Cardiac septum (tissue), 1 donor: ENCODE data around the gene PTPN14. TPM values are rescaled to one million over a fixed set of nuclear protein-coding genes. Genes with fewer than 3 reads are reported as not detected.

Experiments
- DNase-seq: peaks from one replicate; pipeline ENCODE4 v3.0.0-alpha.2; 2020; ENCODE audit warnings: low spot score
- intact Hi-C: fragments of 100-400 bp; cut with DNase I; formaldehyde crosslinking; loops from one replicate; pipeline ENCODE4 v1.14.0; 2022
- total RNA-seq: library from RNA; stranded (reverse); fragmentation: NEBNext Ultra II Directional; extraction: Animal tissue kit (Norgen Biotek cat#: 25700); gene quantifications from one replicate; pipeline ENCODE4 v1.2.1, GENCODE V29; 2021
- donor health status: DM: no; HTN: no; CAD: no.

PTPN14 gene
- total RNA-seq, 1 donor from 2014 or later: 67.7 TPM

DNA sequence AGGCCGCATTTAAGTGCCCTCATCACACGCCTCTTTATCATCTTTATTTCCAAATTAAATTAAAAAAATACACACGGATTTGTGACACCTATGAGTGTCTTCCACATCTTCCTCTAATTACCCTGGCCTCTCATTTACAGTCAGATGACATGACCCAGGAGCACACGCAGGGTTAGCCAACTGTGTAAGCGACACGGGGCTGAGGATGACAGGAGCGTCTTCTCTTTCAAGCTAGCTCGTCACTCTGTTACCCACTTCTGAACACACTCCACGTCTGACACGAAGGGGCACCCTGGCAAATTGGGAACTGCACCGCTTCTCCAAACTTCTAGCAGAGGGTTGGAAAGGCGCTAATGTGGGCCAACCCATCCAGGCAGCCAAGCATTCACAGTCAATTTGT lies 158.3 kb downstream of the PTPN14 start:
- no peak for DNase-seq
- intact Hi-C loops: no loop called here

DNA sequence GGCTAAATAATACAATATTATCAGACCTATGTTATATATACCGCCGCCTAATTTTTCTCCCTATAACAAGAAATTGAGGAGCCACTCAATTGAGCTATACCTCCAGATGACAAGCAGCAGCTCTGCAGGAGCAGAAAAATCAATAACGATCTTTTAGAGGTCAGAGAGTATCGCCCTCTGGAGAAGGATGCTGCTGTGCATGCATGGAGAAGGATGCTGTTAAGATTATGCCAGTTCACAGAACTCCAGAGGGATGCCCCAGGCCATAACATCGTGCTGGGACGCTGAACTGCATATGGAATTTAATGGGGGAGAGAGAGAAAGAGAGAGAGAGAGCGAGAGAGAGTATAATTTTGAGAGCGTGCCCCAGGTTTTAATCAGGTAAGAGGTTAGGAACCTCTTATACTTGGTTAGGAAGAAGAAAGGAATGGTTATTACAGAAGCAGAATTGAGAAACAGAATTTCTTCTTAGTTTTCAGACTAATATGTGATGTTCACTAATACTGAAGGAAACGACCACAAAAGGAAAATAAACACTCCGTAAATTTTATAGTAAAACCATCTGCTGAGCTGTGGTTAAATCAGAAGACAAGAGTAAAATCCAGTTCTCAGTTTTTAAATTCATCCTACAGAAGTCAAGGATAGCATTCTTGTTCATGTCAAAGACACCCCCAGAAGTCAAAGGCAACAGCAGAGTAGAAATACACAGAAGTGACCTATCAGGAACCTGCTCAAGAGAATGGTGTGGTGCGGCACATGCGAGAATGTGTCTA lies 159.3 kb downstream of the PTPN14 start:
- intact Hi-C loops: no loop called here
- no peak for DNase-seq

DNA sequence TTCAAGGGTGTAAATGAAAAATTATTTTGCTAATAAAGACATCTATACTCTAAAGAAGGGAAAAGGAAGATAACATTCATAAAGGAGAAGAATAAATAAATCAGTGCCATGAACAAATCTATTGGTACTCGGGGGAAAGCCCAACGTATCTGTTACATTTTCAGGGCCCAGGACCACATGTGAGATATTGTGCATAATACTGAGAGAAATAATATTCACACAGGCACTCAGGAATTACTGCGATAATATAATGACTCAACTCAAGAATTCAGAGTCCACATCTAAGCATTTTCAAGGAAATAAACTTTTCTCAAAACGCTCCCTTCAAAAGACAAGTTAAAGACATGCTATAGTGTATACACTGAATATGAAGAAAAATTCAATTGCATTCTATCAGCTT lies 161.7 kb downstream of the PTPN14 start:
- no peak for DNase-seq
- intact Hi-C loops: loop anchor here (5.0 kb wide), 1 partner anchor 198 kb away; no protein-coding TSS in a partner anchor

DNA sequence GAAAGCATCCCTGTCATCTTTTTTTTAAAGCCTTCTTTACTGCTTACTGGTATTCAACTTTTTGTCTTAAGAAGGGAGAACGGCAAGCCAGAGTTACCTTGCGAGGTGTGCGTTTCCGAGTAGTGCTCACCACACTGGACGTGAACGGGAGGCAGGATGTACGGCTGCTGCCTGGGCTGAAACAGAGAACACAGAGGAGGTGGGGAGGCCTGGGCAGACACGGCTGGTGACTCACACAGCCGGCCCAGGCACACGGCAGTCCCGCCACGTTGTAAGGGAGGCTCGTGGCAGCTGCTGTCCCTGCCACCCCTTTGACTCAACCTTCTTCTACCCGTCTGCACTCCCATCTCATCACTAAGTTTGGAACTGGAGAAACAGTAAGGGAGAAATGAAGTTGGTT lies 164.7 kb downstream of the PTPN14 start:
- intact Hi-C loops: loop anchor here (5.0 kb wide), 1 partner anchor 201 kb away; no protein-coding TSS in a partner anchor
- no peak for DNase-seq

DNA sequence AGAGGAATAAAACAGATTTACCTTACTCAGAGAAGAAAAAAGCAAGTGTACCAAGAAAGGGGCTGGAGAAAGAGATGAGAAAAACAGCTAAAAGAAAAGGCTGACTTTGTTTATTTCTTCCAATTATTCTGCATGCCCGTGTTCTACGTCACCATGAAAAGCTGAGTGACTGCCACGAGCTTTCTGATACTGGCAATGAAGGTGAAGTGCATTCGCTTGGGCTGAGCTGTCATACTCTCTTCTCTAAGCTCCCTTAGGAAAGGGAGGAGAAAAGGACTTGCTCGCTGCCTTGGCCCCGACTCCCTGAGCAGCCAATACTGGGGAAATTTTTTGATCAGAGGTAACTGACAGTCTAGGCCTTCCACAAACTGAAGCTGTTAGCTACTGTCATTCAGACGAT lies 165.1 kb downstream of the PTPN14 start:
- DNase-seq: no peak
- intact Hi-C loops: loop anchor here (5.0 kb wide), 1 partner anchor 201 kb away; no protein-coding TSS in a partner anchor

DNA sequence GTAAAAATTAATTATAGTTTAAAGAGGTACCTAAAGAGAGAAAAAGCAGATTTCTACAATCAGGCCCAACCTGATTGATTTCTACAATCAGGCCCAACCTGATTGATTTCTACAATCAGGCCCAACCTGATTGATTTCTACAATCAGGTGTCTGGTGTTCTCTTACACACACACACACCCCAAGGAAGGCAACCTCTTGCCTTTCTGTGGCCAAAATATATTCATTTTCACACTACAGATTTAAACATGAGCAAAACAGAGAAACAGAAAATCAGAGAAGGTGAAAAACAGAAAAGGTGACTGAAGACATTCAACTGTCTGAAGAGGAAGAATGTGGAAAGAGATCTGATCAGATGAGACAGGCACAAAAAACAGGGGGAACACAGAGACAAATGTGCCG lies 166.0 kb downstream of the PTPN14 start:
- DNase-seq: no peak
- intact Hi-C loops: loop anchor here (5.0 kb wide), 1 partner anchor 202 kb away; no protein-coding TSS in a partner anchor

DNA sequence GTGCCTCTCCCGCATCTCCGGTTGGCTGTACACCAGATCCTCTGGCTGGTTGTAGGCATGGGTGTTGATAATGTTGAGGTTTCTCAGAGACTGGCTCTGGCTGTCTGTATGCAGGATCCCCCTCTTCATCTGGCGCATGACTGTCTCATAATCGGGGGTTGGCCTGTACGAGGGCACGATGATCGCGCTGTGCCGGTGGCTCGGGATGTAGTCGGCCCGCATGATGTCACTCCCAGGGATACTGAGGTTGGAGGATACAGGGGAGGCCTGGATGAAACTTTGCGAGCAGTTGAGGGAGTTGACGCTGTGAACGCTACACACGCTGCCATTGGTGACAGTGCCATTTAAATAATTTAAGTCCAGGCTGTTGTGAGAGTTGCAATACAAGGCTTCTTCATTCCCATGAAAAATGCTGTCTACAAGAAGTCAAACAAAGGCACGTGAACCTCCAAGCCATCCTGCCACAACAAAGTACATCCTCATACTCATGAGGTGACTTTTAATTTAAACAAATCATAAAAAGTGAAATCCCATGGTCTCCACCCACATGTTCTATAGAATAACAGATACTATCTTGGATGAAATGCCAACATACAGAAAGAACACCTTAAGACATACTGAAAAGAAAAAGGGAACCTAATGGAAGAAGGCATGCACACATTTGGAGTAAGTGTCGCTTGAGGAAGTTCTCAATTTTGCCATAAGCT lies 166.9 kb downstream of the PTPN14 start:
- no peak for DNase-seq
- intact Hi-C loops: loop anchor here (5.0 kb wide), 1 partner anchor 203 kb away; no protein-coding TSS in a partner anchor

DNA sequence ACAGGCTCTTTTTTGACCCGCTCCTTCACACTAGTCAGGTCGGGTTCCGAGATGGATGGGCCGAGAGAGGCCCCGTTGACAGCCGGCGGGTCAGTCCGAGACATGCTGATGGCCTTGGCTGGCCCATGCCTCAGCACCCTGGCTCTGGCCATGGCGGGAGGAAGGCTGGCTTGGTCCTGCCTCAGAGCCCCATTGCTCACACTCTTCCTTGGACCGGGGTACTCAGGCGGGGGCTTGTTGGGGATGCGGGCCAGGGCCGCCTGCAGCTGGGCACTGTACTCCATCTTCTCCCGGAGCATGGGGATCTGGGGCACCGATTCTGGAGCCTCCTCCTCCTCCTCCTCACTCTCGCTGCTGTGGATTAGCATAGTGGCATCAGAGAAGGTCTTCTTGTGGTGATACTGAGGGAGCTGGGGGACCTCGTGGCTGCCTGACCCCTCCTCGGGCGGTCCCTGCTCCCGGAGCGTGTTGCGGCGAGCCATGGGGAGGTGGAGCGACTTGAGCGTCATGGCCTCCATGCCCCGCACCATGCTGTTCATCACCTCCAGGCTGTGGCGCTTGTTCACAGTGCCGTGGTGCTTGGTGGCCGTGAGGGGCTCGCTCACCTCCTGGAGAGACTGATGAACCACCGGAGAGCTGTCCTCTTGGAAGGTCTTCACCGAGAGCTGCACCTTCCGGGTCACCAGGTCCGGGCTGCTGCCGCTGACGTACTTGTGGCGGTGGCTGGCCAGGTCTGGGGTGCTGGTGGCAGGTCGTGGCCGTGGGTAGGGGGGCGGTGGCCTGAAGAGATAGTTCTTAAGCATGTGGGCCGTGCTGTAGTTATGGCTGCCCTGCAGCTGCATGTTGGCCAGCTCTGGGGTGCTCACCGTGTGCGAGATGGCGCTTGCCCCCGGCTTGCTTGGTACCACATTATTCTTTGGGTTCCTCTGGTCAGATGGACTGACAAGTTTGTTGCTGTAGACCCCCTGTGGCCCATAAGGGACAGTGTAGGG lies 167.7 kb downstream of the PTPN14 start:
- intact Hi-C loops: no loop called here
- no peak for DNase-seq

DNA sequence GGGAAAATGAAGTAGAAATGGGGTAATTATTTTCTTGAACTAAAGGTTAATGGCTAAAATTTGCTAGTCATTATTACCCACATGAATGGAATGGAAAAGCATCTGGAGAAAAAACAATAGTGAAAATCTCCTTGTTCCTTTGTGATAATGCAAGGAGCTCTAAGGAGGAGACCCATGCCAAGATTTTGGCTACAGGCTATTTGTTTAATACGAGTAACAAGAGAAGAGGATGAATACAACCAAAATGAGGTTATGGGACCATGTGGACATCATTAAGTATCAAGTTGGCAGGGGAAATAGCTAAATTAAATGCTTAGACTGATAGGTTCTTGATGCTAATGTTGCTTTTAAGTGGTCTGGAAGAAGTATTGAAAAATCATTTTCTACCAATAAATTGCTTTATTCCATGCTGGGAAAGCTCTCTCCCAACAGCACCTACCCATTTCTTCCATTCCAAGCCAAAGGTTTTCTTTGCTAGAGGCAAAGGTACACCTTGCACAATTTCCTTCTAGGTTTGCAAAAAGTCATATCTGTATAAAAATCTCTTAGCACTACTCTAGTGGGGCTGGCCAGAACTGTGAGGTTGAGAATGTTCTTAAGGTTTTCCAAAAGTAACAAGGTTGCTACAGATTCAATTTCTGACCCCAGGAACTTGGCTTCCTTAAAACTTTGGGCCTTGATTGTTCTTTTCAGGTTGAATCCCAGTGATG lies 170.3 kb downstream of the PTPN14 start:
- DNase-seq: no peak
- intact Hi-C loops: no loop called here

DNA sequence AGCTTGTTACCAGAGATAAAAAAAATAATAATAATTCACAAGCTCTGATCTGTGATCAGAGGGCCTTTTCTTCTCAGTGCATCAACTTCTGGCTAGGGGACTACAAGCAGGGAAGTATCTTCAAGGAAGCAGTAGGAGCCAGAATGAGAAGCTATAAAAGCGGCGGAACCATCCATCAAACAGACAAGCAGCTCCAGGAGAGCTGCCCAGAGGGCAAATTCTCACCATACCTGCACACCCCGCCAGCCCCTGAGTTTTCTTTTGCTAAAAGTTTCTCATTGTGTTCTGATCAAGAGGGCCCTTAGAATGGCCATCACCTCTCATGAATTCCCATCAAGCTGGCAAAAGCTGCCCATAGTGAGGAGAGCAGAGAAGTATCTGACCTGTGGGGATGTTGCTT lies 171.0 kb downstream of the PTPN14 start:
- intact Hi-C loops: no loop called here
- no peak for DNase-seq

DNA sequence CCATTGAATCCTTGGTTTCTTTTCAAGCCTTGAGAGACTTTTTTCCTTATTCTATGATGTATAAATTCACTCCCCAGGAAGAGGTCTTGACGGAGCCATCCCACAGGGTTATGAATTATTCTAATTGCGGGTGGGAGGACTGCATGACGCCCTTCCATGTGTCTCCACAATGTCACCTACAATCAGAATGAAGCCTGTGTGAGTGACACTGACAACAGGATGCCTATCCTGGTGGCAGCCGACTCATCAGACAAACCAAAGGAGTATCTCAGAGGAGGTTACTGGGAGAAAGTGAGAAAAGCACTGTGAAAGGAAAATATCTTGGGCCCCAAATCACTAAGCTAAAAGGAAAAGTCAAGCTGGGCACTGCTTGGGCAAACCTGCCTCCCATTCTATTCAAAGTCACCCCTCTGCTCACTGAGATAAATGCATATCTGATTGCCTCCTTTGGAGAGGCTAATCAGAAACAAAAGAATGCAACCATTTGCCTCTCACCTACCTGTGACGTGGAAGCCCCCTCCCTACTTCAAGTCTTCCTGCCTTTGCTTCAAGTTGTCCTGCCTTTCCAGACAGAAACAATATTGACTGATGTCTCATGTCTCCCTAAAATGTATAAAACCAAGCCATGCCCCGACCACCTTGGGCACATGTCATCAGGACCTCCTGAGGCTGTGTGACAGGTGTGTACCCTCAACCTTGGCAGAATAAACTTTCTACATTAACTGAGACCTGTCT lies 172.0 kb downstream of the PTPN14 start:
- no peak for DNase-seq
- intact Hi-C loops: no loop called here

DNA sequence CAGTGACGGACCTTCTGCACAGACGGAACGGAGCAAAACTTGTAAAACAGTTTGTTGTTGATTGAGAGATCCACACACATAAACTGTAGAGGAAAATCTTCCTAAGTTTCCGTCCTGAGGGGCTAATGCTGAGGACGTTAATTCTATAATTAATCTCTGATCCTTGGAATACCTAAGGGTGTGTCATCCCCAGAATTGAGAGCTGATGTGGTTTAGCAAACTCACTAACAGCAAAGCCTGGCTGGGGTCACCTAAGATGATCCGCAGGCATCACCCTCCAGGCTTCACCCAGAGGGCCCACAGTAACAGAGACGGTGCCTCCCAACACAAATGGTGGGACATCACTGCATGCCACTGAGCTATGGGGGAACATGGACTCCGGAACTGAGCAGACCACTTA lies 172.9 kb downstream of the PTPN14 start:
- no peak for DNase-seq
- intact Hi-C loops: no loop called here

DNA sequence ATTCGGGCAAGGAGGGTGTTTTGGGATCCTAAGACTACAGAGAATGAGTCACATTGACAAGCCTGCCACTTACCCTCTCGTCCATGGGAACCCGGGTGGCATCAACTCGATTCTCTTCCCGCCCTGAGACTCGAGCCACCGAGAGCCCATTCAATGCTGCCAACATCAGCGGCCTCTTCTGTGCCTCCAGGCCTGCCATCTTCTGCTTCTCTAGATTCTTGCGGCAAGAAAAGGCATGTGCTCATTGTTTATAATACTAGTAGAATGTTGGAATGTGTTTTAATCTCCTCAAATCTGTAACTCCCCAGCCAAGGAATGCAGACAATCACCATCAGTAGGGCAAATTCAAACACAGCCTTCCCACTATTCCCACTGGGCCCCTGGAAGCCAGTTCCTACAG lies 173.5 kb downstream of the PTPN14 start:
- no peak for DNase-seq
- intact Hi-C loops: no loop called here

DNA sequence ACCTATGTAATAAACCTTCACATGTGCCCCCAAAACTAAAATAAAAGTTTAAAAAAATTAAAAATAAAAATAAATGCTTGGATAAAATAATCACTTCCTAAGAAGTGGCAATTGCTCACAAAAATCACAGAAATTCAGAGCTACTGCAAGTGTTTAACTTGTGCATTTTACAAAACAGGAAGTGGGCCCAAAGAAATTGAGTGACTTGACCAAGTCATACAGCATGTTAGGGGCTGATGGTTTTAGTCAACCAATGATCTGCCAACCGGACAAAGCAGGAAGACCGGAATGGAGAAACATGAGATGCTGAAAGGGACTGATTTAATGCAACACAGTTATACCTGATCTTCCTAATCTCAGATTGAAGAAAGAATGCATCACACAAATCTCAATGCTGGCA lies 173.9 kb downstream of the PTPN14 start:
- intact Hi-C loops: no loop called here
- no peak for DNase-seq

DNA sequence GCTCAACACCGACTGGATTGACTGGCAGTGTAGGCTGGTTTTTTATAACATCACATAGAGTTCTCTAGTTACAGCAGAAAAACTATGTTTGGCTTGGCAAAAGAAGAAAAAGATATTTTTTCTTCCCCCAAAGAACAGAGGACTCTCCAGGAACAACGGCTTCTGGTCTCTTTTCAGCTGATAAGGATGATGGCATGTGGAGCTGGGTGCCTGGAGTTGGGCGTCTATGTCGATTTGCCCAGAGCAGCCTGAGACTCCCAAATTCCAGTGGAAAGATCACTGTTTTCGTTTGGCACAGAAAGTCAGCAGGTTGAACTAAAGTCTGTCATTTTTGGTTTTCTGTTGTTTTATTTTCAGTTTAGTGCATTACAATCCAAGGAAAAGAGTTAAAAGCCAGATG lies 179.3 kb downstream of the PTPN14 start:
- intact Hi-C loops: loop anchor here (5.0 kb wide), 1 partner anchor 40 kb away; no protein-coding TSS in a partner anchor
- no peak for DNase-seq

DNA sequence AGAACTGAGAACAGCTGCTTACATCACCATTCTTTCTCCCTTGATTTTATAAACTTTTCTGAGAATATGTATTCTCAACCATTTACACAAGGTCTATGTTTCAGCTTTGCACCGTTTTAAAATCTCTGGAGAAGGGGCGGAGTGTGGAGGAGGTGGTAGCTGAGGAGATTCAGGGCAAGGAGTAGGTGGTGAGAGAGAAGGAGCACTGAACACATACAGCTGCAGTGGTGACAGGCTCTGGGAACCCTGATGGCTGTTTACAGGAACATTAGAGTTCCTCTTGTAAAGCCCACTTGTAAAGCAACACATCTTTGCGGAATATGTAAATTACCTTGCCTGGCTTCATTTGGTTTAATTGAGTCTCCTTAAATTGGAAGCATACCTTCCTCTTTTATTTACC lies 180.8 kb downstream of the PTPN14 start:
- intact Hi-C loops: loop anchor here (5.0 kb wide), 1 partner anchor 38 kb away; no protein-coding TSS in a partner anchor
- DNase-seq: no peak

DNA sequence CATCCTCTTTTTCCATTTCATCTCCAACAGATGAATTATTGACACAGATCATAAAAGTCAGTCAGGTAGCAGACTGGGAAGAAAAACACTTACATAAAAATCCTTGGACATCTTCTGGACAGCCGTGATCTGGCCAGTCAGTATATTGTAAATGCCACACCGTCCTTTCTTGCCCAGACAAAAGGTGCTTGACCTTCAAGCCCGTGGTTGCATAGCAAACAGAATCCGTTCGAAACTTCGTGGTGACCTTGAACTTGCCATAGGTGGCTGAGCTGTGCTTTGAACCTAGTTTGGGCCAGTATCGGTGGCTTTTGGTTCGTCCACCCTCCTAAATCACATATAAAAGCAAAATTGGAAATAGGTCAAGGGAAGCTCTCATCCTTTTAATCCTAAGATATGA lies 182.0 kb downstream of the PTPN14 start:
- intact Hi-C loops: no loop called here
- no peak for DNase-seq

DNA sequence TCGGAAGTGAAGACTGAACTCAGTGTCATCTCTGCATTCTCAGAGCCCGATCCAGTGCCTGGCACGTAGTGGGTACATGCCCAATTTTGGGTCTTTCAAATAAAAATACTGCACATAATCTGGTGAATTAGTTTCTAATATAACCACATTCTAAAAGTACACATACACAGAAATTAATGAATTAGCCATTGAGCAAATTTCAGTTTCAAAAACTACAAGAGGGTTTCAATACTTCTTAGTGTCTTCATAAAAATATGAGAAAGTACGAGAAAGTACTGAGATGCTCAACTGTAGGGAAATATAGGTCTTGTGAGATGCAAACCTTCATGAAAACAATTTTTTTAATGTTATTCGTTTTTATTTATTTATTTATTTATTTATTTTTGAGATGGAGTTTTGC lies 183.6 kb downstream of the PTPN14 start:
- DNase-seq: no peak
- intact Hi-C loops: no loop called here
